ENCODE data around the gene SENP1.

Gene SENP1

DNA sequence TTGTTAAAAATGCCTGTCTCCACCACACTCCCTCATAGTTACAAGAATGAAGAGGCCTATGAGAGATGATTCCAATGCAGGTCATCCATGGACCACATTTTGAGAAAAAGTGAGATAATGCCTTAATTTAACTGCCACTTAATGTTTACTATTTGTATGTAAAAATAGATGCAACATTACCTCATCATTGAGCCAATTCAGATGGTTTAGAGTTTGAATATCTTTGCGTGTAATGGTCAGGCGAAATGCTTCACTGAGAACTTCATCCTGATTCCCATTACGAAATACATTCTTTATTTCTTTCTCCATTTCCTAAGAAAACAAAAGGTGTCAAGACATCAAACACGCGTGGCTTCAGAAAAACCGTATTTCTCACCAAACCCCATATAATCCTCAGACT lies 42.3 kb downstream of the SENP1 start:
- no peak for DNase-seq

- DNase-seq = no peak
Measured at GRCh38 chr12:48061938-48062719, 43.8 kb downstream of the SENP1 start.

GRCh38 chr12:48060474-48060873 lies 45.4 kb downstream of the SENP1 start:
- no peak for DNase-seq

DNA sequence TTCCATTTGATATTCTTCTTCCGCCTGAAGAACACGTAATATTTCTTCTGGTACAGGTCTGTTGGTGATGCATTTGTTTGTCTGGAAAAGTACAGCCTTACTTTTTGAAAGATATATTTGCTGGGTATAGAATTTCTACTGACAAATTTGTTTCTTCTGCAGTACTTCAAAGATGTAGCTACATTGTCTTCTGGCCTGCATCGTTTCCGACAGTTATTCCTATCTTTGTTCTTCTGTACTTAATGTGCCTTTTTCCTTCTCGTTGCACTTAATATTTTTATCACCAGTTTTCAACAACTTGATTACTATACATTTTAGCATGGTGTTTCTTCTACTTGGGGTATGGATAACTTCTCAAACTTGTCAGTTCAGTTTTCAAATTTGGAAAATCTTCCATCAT lies 47.1 kb downstream of the SENP1 start:
- no peak for DNase-seq

- DNase-seq = no peak
Measured at GRCh38 chr12:48054955-48055821, 50.7 kb downstream of the SENP1 start.

GRCh38 chr12:48053883-48054282 lies 52.0 kb downstream of the SENP1 start:
- DNase-seq = no peak

GRCh38 chr12:48053122-48053521 lies 52.8 kb downstream of the SENP1 start:
- no peak for DNase-seq

- DNase-seq = no peak
Measured at GRCh38 chr12:48051681-48052080, 54.2 kb downstream of the SENP1 start.

DNA sequence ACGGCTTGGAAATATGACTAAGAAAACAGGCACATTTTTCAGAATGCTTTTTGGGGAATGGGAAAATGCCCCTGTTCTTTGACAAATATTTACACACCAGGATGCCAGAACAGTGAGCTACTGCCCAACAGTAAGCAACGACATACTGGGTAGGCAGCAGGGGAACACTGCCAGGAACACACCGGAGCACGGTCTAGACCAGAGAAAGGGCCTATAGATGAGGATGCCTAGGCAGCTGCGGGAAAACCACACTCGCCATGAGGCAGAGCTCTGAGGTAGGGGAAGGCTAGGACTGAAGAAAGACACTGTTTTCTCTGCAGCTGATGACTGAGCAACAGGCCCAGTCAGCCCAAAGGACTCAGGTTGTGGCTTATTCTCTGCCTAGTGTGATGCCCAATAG lies 55.7 kb downstream of the SENP1 start:
- DNase-seq = no peak

DNA sequence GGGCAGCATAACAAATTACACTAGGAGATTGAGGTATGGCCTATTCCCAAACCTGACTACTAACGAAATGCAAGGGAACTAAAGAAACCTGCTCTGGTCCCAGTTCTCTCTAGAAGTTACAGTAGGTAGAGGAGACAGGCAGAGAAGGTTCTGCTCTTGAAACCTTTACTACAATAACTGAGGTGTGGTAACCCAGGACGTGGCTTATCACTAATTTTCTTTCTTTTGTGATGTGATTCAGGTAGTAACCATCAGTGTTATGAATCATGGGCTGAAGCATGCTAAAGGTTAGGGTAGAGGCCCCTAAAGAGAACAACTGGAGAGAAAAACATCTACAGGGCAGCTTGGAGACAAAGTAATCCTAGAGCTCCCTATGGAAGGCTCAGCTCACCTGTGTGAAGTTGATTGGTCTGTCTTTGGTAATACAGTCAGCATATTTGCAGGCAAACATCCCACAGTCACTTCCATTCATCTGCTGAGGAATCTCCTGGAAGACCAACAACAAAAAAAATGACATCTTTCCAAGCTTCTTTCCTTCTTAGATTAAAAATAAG lies 59.8 kb downstream of the SENP1 start:
- no peak for DNase-seq

- DNase-seq = no peak
Measured at GRCh38 chr12:48045061-48045846, 60.6 kb downstream of the SENP1 start.

DNA sequence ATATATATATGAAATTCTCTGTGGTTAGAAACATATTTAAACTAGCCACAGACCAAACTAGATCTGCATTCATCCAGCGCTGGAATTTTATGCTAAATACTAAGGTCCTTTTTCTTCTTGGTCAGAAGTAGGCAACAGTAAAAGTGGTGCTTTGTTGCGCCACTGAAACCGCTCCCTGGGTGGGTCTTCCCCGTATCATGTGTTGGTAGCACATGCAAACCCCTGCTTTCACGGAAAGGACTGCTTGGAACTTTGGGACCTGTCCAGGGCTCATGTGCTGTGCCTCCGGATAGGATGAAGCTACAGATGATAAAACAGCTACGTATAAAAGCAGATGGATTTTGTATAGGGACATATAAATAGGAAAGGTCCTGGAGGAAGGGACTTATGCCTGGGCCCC lies 61.5 kb downstream of the SENP1 start:
- DNase-seq = no peak

GRCh38 chr12:48043771-48044170 lies 62.1 kb downstream of the SENP1 start:
- DNase-seq = no peak

GRCh38 chr12:48041591-48042423 lies 64.1 kb downstream of the SENP1 start:
- no peak for DNase-seq

DNA sequence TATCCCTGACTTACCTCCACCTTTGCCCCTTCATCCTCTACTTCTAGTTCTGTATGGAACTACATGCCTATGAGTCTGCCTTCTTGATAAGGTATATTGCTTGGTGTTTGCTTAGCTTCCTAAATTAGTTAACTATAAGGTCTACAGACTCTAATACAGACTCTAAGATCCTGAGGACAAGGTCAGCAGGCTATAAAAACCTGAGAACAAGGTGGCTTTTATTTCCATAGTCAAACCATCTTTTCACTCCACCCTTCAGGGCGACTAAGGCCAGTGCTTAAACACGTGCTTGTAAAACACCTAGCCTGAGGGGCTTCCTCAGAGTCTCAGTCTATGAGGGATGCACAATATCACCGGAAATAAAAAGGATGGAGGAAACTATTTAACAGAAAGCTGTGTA lies 65.5 kb downstream of the SENP1 start:
- DNase-seq = no peak

DNA sequence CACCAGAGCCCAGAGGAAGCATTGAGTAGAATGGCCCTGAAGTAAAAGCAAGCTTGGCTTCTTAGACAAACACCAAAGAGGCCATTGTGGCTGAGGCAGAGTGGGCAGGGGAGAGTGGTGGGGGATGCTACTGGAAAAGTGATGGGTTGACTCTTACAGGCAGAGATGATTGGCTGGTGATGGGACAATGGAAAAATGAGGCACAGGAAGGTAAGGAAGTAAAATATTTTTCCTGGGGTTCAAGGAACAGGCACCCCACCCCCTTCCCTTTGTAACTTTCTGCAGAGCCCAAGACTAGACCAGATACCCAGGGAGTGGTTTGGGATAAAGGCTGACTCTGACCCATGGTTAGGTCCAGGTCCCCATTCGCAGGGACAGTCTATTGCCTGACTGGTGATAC lies 66.7 kb downstream of the SENP1 start:
- no peak for DNase-seq

- no peak for DNase-seq
Measured at GRCh38 chr12:48038085-48038484, 67.8 kb downstream of the SENP1 start.

DNA sequence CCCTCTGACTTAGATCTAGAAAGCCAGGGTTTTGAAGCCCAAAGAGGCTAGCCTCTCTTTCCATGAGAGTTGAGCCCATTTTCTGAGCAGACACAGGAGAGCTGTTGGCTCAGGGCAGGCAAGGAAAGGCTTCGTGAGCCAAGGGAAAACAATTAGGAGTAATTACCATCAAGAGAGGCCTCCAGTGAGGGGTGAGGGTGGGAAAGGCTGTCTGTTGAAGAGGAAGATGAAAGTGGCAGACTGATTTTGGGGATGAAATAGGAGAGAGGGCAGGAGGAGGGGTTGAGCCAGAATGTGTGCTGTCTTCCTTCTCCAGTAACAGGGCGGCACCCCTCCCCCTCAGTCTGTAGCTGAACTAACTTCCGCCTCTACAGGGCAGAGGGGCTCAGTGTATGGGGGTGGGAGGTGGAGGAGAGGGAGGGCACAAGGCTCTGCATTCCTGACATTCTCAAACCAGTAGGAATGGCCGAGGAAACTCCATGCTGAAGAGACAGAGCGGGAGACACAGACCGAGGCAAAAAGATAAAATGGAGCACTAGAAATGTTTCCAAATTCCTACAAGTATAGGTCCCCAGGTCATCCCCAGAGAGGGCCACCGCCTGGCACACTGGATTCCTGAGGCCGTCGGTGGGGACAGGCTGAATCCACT lies 68.5 kb downstream of the SENP1 start:
- no peak for DNase-seq

GRCh38 chr12:48036818-48037217 lies 69.1 kb downstream of the SENP1 start:
- DNase-seq = no peak

- DNase-seq = no peak
Measured at GRCh38 chr12:48034835-48035805, 70.8 kb downstream of the SENP1 start.
